ENCODE measurements around the gene CTTN.

Gene CTTN

GRCh38 chr11:70455354-70455753 lies 57.0 kb downstream of the CTTN start:
- DNase-seq (ENCODE audit: low read depth): no peak

- peak; percentile 74 for DNase-seq (ENCODE audit: low read depth)
Observed at GRCh38 chr11:70456921-70457532, 58.7 kb downstream of the CTTN start.

DNA sequence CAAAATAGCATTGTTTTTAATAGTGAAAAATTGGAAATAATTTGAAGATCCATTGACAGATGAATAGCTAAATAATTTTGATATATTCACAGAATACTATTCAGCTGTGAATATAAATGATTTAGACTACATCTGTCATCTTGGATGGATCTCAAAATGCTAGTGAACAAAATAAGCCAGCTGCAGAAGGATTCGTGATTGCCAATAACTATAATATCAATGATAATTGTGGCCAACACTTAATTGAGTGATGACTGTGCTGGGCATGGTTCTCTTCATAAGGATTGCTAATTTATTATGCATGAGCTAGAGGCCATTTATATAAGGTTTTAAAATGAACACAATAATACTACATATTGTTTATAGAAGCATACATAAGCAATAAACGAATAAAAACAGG lies 60.4 kb downstream of the CTTN start:
- DNase-seq (ENCODE audit: low read depth): no peak

DNA sequence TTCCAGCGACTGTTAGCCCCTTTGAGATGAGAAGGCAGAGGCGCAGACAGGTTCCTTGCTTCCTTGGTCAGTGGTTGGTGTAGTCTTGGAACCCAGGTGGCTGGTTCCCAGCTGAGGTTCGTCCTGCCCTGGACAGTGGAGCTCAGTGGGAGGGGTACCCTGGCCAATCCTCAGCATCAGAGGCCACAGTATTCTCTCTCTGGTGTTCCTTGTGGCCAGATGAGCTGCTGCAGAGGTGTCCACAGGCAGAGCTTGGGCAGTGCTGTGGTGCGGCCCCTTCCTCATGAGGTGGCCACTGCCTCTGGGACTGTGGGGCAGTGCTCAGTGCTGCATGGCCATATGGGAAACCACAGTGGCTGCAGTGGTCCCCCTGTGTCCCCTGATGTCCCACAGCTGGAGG lies 61.8 kb downstream of the CTTN start:
- DNase-seq (ENCODE audit: low read depth): no peak

DNA sequence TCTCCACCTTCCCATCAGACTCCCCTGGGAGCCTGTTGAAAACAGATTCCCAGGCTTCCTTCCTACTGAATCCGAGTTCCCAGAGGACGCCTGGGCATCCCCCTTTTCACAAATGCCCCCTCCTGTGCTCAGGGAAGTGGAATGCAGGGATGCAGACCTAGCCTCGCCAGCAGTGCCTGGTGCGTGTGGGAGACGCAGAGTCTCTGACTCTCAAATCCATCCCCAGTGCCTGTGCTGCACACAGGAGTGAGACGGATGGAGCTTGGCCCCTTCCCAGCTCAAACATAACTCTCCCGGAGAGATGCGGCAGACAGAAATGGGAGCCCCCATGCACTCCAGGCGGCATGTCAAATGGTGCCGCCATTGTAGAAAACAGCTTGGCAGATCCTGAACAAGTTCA lies 62.6 kb downstream of the CTTN start:
- DNase-seq (ENCODE audit: low read depth): no peak

DNA sequence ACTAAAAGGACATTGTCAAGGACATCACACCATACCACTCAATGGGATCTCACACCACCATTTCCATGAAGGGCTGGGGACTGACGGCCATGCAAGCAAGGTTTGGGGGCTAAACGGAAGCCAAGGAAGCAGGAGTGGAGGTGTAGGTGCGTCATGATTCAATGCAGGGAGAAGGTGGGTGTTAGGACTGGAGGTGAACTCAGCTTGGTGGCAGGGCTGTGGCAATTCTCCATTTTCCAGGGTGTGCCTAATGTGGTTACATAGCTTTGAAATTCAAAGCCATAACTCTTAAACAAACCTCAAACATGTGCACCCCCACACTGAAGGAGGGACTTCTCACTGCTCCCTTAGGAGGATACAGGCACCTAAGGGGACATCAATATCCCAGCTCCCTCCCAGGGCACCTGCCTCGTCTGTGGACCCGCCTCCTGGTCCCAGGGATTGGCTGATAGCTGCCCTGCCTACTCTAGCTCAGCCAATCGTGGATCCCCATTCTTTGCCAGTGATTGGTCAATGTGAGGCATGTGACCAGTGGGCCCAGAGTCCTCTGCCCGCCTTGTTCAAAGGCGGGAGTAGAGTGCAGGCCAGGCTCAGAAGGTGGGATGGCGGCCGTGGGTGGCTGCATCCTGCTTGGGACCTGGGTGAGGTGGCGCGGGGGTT lies 64.6 kb downstream of the CTTN start:
- DNase-seq (ENCODE audit: low read depth): no peak

- no peak for DNase-seq (ENCODE audit: low read depth)
Observed at GRCh38 chr11:70463478-70464255, 65.3 kb downstream of the CTTN start.

- no peak for DNase-seq (ENCODE audit: low read depth)
Observed at GRCh38 chr11:70464509-70465361, 66.4 kb downstream of the CTTN start.

- DNase-seq (ENCODE audit: low read depth): no peak
Observed at GRCh38 chr11:70466154-70466553, 67.8 kb downstream of the CTTN start.

GRCh38 chr11:70466596-70466995 lies 68.3 kb downstream of the CTTN start:
- DNase-seq (ENCODE audit: low read depth): no peak

GRCh38 chr11:70467201-70468085 lies 69.1 kb downstream of the CTTN start:
- DNase-seq (ENCODE audit: low read depth): peak; percentile 27

- DNase-seq (ENCODE audit: low read depth): no peak
Observed at GRCh38 chr11:70468256-70469195, 70.2 kb downstream of the CTTN start.

DNA sequence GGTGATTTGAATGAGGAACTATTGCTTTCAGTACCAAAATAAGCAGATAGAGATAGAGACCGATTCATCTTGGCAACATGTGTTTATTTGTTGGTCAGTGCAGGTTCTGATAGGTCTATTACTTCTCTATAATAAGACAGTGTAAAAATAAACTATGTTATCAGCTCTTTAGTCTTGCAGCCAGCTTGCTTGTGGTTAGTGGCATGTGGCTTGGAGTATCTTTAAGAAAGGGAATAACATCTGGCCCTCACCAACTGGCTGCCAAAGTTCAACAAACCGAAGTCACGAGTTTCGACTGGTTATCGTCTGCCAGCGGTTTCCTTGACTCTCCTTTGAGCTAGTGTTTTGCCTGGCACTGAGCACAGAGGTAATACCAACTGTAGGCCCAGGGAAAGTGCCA lies 71.8 kb downstream of the CTTN start:
- DNase-seq (ENCODE audit: low read depth): peak; percentile 12

DNA sequence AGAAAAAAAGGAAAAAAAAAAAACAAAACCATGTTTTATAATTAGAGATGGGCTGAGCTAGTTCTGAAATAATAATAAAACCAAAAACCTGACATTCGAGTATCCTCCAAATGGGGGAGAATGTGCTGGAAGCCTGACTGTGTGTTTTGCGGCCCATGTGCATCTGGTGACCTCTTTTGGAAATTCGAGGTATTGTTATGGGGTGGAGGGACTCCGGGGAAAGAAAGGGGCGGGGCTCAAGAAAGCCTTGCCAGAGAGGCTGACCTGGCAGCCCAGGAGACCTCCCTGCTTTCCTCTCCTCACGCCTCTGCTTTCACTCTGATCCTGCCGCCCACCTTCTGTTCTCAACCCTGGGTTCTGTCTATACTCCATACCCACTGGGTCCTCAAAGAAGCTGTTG lies 72.9 kb downstream of the CTTN start:
- no peak for DNase-seq (ENCODE audit: low read depth)

DNA sequence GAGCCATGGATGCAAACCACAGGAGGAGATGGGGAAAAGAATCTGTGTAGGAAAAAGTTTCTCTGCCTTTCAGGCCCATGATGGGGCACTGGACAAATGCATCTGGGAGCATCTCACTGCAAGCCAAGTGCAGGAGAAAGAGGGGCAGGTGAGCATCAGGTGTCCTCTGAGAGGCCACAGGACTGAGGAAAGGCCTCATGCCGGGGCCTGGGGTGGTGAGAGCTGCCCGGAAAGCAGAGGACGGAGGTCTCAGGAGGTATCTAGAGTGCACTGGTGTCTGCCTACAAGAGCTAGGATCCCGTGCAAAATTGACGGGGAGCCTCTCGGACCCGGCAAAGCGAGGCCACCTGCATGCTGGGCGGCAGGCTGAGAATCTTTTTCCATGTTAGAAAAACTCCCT lies 73.9 kb downstream of the CTTN start:
- no peak for DNase-seq (ENCODE audit: low read depth)

DNA sequence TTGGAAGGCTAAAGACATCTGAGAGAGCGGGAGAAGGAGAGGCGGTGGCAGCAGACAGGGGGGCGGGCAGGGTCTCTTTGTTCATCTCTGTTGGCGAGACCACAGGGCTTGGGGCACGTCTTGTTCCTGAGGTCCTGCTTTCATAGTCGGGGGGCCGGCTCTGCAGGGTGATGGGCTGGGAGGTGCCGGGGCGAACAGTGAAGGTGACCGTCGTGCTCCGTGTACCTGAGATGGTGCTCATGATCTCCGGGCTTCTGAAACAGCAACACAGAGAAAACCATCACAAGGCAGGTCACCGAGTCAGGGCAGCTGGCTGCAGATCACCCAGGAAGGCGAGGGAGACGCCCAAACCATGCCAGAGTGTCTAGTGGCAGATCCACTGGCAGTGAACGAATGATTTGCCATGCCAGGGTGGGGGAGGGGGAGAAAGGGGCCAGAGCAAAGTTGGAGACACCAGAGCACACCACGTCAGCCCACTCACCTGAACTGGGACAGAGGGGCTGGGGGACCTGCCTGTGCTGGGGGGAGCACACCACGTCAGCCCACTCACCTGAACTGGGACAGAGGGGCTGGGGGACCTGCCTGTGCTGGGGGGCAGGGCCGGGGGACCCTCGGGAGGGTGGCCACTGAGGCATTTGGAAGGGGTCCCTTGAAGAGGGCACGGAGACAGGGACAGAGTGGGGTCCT lies 75.0 kb downstream of the CTTN start:
- DNase-seq (ENCODE audit: low read depth): no peak

DNA sequence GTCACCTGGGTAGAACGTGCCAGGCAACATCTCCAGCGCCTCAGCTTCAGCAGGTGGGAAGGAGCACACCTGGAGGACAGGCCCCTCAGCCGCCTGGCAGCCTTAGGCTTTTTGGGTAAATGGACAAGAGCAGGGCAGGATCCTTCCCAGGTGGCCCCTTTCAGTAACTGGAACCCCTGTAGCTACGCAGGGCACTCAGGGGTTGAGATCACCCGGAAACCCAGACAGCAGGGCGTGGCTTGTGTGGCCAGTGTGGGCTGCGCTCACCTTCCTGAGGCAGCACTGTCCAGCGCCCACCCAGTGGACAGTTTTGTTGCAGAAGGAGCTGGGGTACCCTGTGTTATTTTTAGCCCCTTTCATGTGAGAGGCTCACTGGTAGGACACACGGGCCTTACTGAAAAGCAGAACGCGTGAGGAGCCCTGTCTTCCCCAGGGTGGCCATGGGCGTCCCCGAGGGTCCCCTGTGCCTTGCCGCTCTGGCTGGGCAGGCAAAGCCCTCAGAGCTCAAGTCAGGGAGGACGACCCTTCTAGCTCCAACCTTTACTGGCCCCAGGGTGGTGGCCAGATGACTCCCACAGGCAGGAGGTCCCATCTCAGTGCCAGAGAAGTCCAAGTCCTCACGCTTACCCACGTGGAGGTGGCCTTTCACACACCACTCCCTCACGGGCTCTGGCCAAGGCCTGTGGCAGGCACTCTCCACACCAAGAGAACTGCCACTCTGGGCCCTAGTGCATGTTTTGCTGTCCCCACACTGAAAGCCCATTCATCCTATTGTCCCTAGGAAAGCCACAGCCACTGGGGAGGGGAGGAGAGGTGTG lies 75.8 kb downstream of the CTTN start:
- DNase-seq (ENCODE audit: low read depth): no peak

GRCh38 chr11:70474710-70475109 lies 76.4 kb downstream of the CTTN start:
- DNase-seq (ENCODE audit: low read depth): no peak

- no peak for DNase-seq (ENCODE audit: low read depth)
Observed at GRCh38 chr11:70476669-70477068, 78.3 kb downstream of the CTTN start.

All from fibroblast of gingiva (primary cell).